GM12801 (cell line): ENCODE results near the gene GTSE1.

ENCODE experiments used
- TF ChIP-seq, protein P1 (sequence below): IDR thresholded peaks from one replicate; pipeline ENCODE4 v1.5.1; 2011; ENCODE audit warnings: control low read depth; ENCODE audit not compliant: insufficient read length; ENCODE audit errors: extremely low read depth

Gene GTSE1

GRCh38 chr22:46362934-46363515 is 66.4 kb downstream of the GTSE1 start:
- TF ChIP-seq, protein P1, sequence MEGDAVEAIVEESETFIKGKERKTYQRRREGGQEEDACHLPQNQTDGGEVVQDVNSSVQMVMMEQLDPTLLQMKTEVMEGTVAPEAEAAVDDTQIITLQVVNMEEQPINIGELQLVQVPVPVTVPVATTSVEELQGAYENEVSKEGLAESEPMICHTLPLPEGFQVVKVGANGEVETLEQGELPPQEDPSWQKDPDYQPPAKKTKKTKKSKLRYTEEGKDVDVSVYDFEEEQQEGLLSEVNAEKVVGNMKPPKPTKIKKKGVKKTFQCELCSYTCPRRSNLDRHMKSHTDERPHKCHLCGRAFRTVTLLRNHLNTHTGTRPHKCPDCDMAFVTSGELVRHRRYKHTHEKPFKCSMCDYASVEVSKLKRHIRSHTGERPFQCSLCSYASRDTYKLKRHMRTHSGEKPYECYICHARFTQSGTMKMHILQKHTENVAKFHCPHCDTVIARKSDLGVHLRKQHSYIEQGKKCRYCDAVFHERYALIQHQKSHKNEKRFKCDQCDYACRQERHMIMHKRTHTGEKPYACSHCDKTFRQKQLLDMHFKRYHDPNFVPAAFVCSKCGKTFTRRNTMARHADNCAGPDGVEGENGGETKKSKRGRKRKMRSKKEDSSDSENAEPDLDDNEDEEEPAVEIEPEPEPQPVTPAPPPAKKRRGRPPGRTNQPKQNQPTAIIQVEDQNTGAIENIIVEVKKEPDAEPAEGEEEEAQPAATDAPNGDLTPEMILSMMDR = no peak

DNA sequence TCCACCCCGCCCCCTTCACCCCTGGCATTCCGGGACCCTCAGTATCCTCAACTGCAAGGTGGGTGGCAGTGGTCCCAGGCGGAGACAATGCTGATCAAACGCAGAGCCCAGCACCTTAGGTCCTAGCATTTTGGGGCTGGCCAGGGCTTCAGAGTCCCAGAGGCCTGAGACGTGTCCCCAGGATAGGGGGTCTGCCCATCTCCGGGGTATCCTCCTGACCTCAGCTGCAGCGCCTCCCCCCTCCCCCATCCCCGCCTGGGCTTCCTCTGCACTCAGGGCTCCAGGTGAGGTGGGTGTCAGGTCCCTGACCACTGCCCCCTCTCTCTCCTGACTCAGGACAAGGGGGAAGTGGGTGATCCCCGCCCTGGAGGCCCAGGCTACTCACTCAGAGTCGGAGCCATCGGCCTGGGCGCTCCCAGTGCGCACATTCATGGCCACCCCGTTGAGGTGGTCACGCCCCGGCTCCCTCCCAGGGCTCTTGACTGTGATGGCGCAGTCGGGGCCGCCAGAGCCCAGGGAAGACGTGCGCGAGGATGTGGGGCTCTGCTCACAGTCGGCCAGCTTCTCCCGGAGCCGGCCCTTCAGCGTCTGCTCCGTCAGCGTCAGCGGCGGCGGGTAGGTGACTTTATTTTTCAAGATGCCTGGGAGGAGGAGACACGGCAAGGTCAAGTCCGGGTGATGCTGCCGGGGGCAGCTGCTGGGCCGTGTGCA is 67.1 kb downstream of the GTSE1 start:
- TF ChIP-seq, protein P1 = no peak

- TF ChIP-seq, protein P1 = no peak
Measured at GRCh38 chr22:46364341-46365165, 67.9 kb downstream of the GTSE1 start.

- TF ChIP-seq, protein P1 = no peak
Measured at GRCh38 chr22:46365166-46365624, 68.5 kb downstream of the GTSE1 start.

GRCh38 chr22:46366327-46366731 is 69.7 kb downstream of the GTSE1 start:
- TF ChIP-seq, protein P1 = no peak

- TF ChIP-seq, protein P1 = no peak
Measured at GRCh38 chr22:46366801-46367706, 70.4 kb downstream of the GTSE1 start.
